Testis (tissue), 5 donors: ENCODE measurements around the gene CELA3A. TPM values are rescaled to one million over a fixed set of nuclear protein-coding genes. Genes with fewer than 3 reads are reported as not detected.
A peak's percentile ranks its signal among the peaks of the same experiment; 100 is the strongest.

Source experiments
- DNase-seq: peaks from one replicate; pipeline ENCODE4 v3.0.0-alpha.2; 2019
- H3K27ac ChIP-seq, 2 donors: fragments of 200-600 bp; sonication (generic); one replicate each; pipeline ENCODE4 v1.5.1; 2019
- H3K27me3 ChIP-seq: fragments of 200-600 bp; sonication (generic); one replicate; pipeline ENCODE4 v1.5.1; 2019
- H3K36me3 ChIP-seq: fragments of 200-600 bp; sonication (generic); one replicate; pipeline ENCODE4 v1.5.1; 2017; ENCODE audit warnings: low read depth; ENCODE audit errors: missing control alignments
- H3K4me1 ChIP-seq: fragments of 200-600 bp; sonication (generic); one replicate; pipeline ENCODE4 v1.5.1; 2019
- H3K4me3 ChIP-seq, 2 donors: fragments of 200-600 bp; sonication (generic); one replicate each; pipeline ENCODE4 v1.5.1; 2017 to 2019
- H3K9me3 ChIP-seq: fragments of 200-600 bp; sonication (generic); one replicate; pipeline ENCODE4 v1.5.1; 2017
- POLR2A ChIP-seq: fragments of 450-650 bp; IDR thresholded peaks from one replicate; pipeline ENCODE4 v1.6.1; 2017; ENCODE audit warnings: antibody characterized with exemption, mild to moderate bottlenecking, moderate library complexity
- WGBS, 2 donors: methylation state at CpG; one replicate each; pipeline ENCODE4 v1.1.5; 2018; 5-methylcytosine and 5-hydroxymethylcytosine counted together
- intact Hi-C: fragments of 100-400 bp; cut with DNase I; formaldehyde crosslinking; loops from one replicate; pipeline ENCODE4 v1.15.1; 2023; ENCODE audit warnings: low total_unique reads
- long read RNA-seq, 2 donors: transcript quantifications; one replicate each; lab custom pipeline, GENCODE V29; 2026
- polyA plus RNA-seq: library from polyadenylated mRNA; stranded (reverse); fragments of 350-450 nt; fragmentation: Illumina TruSeq; extraction: RNeasy Lipid Tissue Mini Kit (QIAGEN cat#74804); gene quantifications from one replicate; pipeline ENCODE4 v1.2.3, GENCODE V29; 2014; ENCODE audit warnings: low read depth, low replicate concordance; ENCODE audit not compliant: insufficient read depth
- total RNA-seq, 2 donors: library from RNA; depleted of rRNA; stranded (reverse); fragments of >200 nt; gene quantifications; one replicate each; pipeline ENCODE4 v1.2.3, GENCODE V29; 2016
- TF ChIP-seq, protein P1 (sequence below), 3 experiments: fragments of 450-650 bp in 2 of 3; fragments of 200-600 bp in 1 of 3; sonication (generic) in 1 of 3; IDR thresholded peaks; one replicate each; pipeline ENCODE4 v1.5.1; 2016 to 2019; ENCODE audit warnings: antibody characterized with exemption in 3 of 3, mild to moderate bottlenecking in 2 of 3, moderate library complexity in 1 of 3

Gene CELA3A, protein sequence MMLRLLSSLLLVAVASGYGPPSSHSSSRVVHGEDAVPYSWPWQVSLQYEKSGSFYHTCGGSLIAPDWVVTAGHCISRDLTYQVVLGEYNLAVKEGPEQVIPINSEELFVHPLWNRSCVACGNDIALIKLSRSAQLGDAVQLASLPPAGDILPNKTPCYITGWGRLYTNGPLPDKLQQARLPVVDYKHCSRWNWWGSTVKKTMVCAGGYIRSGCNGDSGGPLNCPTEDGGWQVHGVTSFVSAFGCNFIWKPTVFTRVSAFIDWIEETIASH
- not detected for total RNA-seq
- polyA plus RNA-seq: not detected
- long read RNA-seq, donor 1: 0 reads
- long read RNA-seq, donor 2: 0 reads

DNA sequence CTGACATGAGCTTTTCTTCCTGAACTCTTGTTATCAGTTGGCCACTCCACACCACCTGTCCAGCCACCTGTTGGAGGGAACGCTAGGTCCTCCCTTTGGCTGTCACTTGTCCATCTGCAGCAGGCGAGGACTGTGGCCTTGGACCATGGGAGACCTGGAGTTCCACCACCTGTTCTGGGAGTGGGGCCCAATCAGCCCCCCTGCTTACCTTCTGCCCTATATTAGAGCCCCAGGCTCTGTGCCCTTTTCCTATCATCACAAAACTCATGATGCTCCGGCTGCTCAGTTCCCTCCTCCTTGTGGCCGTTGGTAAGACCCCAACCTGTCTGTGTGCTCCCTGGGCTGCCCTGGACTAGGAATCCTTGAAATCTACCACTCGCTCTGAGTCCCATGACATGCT, at the start of gene CELA3A:
TSS of gene CELA3A (plus strand) at position 249 of the 400 bp plus-strand sequence. CDS start at position 267, 18 bp downstream.
- Histone ChIP-seq H3K4me1 (no peaks in the 10 kb centered on the region), H3K9me3 (no peaks in the 10 kb centered on the region), H3K27ac (no peak within 1 kb of the TSS), H3K4me3 (no peak within 1 kb of the TSS), H3K27me3 (no peaks in the 10 kb centered on the region), H3K36me3 (no peaks in the 10 kb centered on the region)
- 64 to 69% methylated on average over 5 of the region's 5 CpGs for WGBS, 2 donors
- DNase-seq: no peak
- intact Hi-C loops: no loop called here
- no peak for TF ChIP-seq POLR2A
- TF ChIP-seq, protein P1, sequence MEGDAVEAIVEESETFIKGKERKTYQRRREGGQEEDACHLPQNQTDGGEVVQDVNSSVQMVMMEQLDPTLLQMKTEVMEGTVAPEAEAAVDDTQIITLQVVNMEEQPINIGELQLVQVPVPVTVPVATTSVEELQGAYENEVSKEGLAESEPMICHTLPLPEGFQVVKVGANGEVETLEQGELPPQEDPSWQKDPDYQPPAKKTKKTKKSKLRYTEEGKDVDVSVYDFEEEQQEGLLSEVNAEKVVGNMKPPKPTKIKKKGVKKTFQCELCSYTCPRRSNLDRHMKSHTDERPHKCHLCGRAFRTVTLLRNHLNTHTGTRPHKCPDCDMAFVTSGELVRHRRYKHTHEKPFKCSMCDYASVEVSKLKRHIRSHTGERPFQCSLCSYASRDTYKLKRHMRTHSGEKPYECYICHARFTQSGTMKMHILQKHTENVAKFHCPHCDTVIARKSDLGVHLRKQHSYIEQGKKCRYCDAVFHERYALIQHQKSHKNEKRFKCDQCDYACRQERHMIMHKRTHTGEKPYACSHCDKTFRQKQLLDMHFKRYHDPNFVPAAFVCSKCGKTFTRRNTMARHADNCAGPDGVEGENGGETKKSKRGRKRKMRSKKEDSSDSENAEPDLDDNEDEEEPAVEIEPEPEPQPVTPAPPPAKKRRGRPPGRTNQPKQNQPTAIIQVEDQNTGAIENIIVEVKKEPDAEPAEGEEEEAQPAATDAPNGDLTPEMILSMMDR (IDR thresholded peaks at IDR 0.05): no peak

DNA sequence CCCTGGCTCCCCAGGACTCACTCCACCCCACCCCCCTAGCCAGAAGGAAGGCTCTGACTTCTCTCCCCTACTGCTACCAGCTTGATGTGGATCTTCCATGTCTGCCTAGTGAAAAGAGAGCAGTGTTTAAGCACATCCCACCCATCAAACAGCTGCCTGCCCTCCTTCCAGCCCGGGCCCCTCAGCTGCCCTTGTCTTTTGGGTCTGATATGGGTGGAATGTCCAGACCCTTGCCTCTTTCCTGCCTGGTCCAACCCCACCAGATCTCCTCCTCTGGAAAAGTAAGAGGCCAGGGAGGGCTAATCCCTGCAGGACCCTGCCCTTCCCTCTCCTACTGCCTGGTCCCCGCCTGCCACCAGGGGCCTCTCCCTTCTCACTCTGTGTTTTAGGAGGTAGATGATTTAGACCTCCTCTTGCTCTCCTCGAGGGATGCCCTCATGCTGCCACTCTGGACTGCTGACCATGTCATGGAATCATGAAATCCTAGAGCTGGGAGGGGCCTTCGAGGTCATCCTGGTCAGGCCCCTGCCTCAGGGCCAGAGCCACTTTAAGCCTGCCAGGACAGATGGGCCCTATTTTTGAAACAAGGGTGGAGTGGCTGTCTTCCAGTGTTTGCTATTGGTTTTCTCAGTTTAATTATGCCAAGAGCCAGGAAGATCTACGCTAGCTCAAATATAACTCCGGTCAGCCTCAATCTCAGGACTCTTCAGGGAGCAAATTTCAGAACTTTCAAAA, 48.5 kb upstream of the CELA3A start:
- Histone ChIP-seq H3K4me1 (peaks cover 21% of the 10 kb centered on the region), H3K27ac (no peak overlapping the region), H3K9me3 (no peaks in the 10 kb centered on the region), H3K4me3 (no peak overlapping the region), H3K36me3 (no peaks in the 10 kb centered on the region), H3K27me3 (no peaks in the 10 kb centered on the region)
- intact Hi-C loops: loop anchor here (10.0 kb wide), 1 partner anchor 58 kb away; no protein-coding TSS in a partner anchor
- no peak for DNase-seq
- WGBS, 2 donors: 81 to 86% methylated on average over 6 of the region's 6 CpGs
- no peak for TF ChIP-seq POLR2A
- TF ChIP-seq, protein P1 (IDR thresholded peaks at IDR 0.05): no peak

DNA sequence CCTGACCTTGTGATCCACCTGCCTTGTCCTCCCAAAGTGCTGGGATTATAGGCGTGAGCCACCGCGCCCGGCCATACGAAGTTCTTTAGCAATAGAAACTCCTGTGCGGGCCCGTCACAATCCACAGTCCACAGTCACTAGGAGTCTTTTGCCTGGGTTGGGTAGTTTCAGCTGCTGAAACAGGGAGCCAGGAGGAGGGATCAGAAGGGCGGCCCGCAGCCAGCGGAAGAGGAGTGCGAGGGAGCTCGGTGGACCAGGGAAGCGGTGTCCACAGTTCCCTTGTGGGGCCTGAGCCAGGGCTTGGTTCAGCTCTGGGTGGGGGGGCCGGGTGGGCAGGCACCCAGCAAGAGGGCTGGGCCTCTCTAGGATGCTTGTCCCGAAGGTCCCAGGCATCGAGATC, 46.4 kb upstream of the CELA3A start:
- DNase-seq: peak; percentile 45
- TF ChIP-seq POLR2A: no peak
- TF ChIP-seq, protein P1 (IDR thresholded peaks at IDR 0.05): no peak
- H3K4me3 ChIP-seq: no peak overlapping the region
- intact Hi-C loops: loop anchor here (10.0 kb wide), 1 partner anchor 60 kb away; no protein-coding TSS in a partner anchor
- no peaks in the 10 kb centered on the region for H3K27me3 ChIP-seq
- H3K36me3 ChIP-seq: no peaks in the 10 kb centered on the region
- H3K27ac ChIP-seq: peak overlapping the region; percentile 28 to 71
- WGBS, 2 donors: 70 to 76% methylated on average over 9 to 16 of the region's 16 CpGs
- peaks cover 21% of the 10 kb centered on the region for H3K4me1 ChIP-seq
- H3K9me3 ChIP-seq: no peaks in the 10 kb centered on the region

DNA sequence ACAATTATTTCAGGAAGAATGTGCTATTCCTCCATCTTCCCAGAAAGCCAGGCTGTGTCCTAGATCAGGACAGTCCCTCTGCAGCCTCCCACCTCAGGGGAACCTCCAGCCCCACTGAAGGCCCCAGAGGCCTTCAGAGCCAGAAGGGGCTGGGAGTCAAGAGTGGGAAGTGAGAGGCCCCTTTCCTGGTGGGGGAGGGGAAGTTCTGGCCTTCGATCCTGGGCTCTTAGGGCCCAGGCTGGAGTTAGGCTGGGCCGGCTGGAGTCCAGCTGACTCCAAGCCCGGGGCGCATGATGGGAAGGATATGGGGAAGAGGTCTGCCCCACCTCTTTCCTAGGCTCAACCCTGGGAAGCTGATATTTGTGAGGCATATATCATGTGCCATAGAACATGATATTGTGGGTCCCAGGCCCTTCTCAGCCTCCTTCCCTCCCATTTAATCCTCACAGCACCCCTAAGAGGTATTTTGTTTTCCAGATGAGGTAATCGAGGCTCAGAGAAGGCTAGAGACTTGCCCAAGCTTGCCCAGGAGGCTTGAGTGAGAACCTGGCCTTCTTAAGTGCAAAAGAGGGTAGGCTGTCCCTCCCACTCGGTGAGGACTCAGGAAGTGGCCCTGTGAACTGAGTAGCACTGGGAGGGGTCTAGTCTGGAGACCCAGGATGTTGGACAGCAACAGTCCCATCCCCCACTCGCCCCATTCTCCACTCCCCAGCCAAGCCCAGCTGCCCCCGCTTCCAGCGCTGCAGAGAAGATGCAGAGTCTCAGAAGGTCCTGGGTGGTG, 45.8 kb upstream of the CELA3A start:
- Histone ChIP-seq H3K9me3 (no peaks in the 10 kb centered on the region), H3K27me3 (no peaks in the 10 kb centered on the region), H3K4me1 (peaks cover 21% of the 10 kb centered on the region), H3K4me3 (no peak overlapping the region), H3K36me3 (no peaks in the 10 kb centered on the region), H3K27ac (peak overlapping the region; percentile 28 to 71)
- no peak for DNase-seq
- 59 to 86% methylated on average over 7 to 9 of the region's 9 CpGs for WGBS, 2 donors
- TF ChIP-seq, protein P1 (IDR thresholded peaks at IDR 0.05): no peak
- no peak for TF ChIP-seq POLR2A
- intact Hi-C loops: loop anchor here (10.0 kb wide), 1 partner anchor 61 kb away; no protein-coding TSS in a partner anchor
